Ascending aorta (tissue), 2 donors: ENCODE measurements around the gene OR2AG1. TPM values are rescaled to one million over a fixed set of nuclear protein-coding genes. Genes with fewer than 3 reads are reported as not detected.
"Not testable (repeated sequence)": the region's sequence is repeated elsewhere in the genome, so short reads cannot be mapped to it uniquely, and the experiment has no call there.

Experiments used
- DNase-seq, 2 donors: peaks; one replicate each; pipeline ENCODE4 v3.0.0-alpha.2; 2019; ENCODE audit warnings: low spot score in 2 of 2
- H3K27ac ChIP-seq, 2 donors: fragments of 200-600 bp; sonication (generic); one replicate each; pipeline ENCODE4 v1.5.1; 2016 to 2017; ENCODE audit warnings: mild to moderate bottlenecking in 1 of 2
- H3K27me3 ChIP-seq: fragments of 200-600 bp; sonication (generic); one replicate; pipeline ENCODE4 v1.5.1; 2017
- H3K36me3 ChIP-seq, 2 donors: fragments of 200-600 bp; sonication (generic); one replicate each; pipeline ENCODE4 v1.5.1; 2016
- H3K4me1 ChIP-seq, 2 donors: fragments of 200-600 bp; sonication (generic); one replicate each; pipeline ENCODE4 v1.5.1; 2016 to 2017; ENCODE audit warnings: mild to moderate bottlenecking in 1 of 2
- H3K4me3 ChIP-seq, 2 donors: fragments of 200-600 bp; sonication (generic); one replicate each; pipeline ENCODE4 v1.5.1; 2016 to 2017; ENCODE audit warnings: mild to moderate bottlenecking in 1 of 2
- H3K9me3 ChIP-seq, 2 donors: fragments of 200-600 bp; sonication (generic); one replicate each; pipeline ENCODE4 v1.5.1; 2016
- CTCF ChIP-seq, 3 experiments: fragments of 200-600 bp in 2 of 3; fragments of 450-650 bp in 1 of 3; sonication (generic) in 2 of 3; IDR thresholded peaks; one replicate each; pipeline ENCODE4 v1.5.1; 2016 to 2019; ENCODE audit warnings: antibody characterized with exemption in 3 of 3, mild to moderate bottlenecking in 1 of 3, moderate library complexity in 1 of 3
- intact Hi-C: fragments of 100-400 bp; cut with DNase I; formaldehyde crosslinking; loops from one replicate; pipeline ENCODE4 v1.15.1; 2023
- total RNA-seq: library from RNA; depleted of rRNA; stranded (reverse); fragments of >200 nt; gene quantifications from one replicate; pipeline ENCODE4 v1.1.0, GENCODE V29; 2016

The OR2AG1 gene
- total RNA-seq, 1 donor from 2014 or later, result not detected

DNA sequence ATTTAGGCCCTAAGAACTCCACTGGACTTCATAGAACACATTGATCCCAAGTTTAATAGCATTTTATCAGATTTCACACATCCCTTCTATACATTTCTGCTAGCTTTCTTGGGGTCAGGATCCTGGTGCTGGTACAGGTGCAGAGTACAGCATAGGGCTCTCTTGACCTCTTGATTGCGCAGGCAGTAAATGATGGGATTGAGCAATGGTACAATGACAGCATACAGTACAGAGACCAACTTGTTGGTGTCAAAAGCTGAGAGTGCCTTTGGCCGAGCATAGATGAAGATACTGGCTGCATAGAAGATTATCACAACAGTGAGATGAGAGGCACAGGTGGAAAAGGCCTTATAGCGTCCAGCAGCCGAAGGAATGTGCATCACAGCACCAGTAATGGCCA lies 11.8 kb downstream of the OR2AG1 start:
- Histone ChIP-seq H3K9me3 (no peaks in the 10 kb centered on the region), H3K4me1 (no peaks in the 10 kb centered on the region), H3K27ac (no peak overlapping the region), H3K4me3 (no peak overlapping the region), H3K36me3 (no peaks in the 10 kb centered on the region), H3K27me3 (no peaks in the 10 kb centered on the region)
- intact Hi-C loops, result no loop called here
- TF ChIP-seq CTCF (IDR thresholded peaks at IDR 0.05), result no peak
- DNase-seq, result no peak

DNA sequence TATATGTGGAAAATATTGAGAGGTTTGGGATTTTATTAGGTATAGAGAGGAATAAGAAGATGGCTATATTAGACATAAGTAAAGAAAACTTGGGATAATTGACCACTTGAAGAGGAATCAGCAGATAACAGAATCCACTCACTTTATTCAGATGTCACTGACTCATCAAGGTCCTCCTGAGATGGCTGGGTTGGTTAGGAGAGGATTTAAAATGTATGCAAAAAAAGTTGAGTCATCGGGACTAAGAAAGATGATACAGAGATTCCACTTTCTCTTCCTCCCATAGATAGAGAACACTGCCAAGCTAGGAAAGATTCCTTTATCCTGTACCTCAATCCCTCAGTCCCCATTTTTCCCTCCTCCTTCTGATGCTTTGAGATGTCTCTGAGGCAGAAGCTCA lies 16.6 kb downstream of the OR2AG1 start, which contains the start of gene OR6A2:
TSS of gene OR6A2 (minus strand) at position 288 of the 400 bp plus-strand sequence. CDS start 3,981 bp downstream, outside the sequence.
- H3K4me3 ChIP-seq, result no peak within 1 kb of the TSS
- no peaks in the 10 kb centered on the region for H3K27me3 ChIP-seq
- no peaks in the 10 kb centered on the region for H3K9me3 ChIP-seq
- no peak for DNase-seq
- H3K36me3 ChIP-seq, result no peaks in the 10 kb centered on the region
- intact Hi-C loops, result no loop called here
- H3K4me1 ChIP-seq, result no peaks in the 10 kb centered on the region
- no peak within 1 kb of the TSS for H3K27ac ChIP-seq
- TF ChIP-seq CTCF (IDR thresholded peaks at IDR 0.05), result no peak

- intact Hi-C loops, result not testable (repeated sequence)
Observed at GRCh38 chr11:6801075-6801474, 18.3 kb downstream of the OR2AG1 start.

DNA sequence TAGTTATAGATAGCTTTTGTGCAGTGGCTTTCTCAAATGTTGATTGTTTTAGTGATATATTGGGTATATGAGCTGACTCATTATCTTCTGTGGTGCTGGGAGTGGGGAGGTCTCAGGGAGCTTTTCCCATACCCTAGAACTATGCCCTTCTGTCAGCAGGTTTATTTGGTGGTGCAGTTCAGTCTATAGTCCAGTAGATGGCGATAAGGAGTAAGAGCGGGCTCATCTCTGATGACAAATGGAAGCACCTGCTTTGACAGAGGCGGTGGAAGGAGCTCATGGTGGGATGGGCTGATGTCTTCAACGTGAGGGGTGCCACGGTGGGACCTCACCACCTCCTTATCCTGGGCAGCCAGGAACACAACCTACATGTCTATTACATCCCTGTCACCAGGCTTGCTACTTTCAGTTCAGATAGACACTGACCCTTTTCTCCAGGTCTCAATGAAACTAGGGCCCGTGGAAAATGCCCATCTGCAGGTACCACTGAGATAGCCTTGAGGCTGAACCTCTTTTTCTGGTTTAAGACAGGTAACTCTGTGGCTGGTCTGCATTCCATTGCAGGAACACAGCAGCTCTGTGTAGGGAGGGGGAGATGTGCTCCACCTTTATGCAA lies 29.7 kb downstream of the OR2AG1 start:
- H3K4me1 ChIP-seq, result no peaks in the 10 kb centered on the region
- DNase-seq, result no peak
- TF ChIP-seq CTCF (IDR thresholded peaks at IDR 0.05), result peak; percentile 17 to 74 (median 71)
- H3K27ac ChIP-seq, result no peak overlapping the region
- no peak overlapping the region for H3K4me3 ChIP-seq
- intact Hi-C loops, result no loop called here
- H3K36me3 ChIP-seq, result no peaks in the 10 kb centered on the region
- no peaks in the 10 kb centered on the region for H3K9me3 ChIP-seq
- H3K27me3 ChIP-seq, result no peaks in the 10 kb centered on the region

More at GRCh38 chr11:6801075-6801474, 18.3 kb downstream of the OR2AG1 start:
- H3K9me3 ChIP-seq, DNase-seq, H3K27me3 ChIP-seq, H3K4me1 ChIP-seq, H3K4me3 ChIP-seq, H3K27ac ChIP-seq, H3K36me3 ChIP-seq: not testable (repeated sequence)

DNA sequence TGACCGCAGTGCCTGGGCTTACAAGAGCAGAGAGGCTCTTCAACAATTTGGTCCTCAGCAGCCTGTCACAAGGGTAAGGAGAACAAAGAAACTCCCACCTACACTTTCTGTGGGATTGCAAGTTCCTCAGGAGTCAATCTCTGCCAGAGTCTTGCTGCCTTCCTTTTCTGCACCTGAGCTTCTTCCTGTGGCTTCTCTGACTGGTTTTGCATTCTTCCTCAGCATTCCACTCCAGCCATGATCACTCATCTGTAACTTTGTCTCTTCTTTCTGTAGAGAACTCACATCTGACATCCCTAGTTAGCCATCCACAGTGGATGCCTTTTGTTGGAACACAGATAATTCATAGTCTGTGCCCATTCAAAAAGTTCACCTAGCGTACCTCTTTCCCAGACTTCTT lies 30.8 kb downstream of the OR2AG1 start:
- TF ChIP-seq CTCF (IDR thresholded peaks at IDR 0.05), result no peak
- Histone ChIP-seq H3K4me1 (no peaks in the 10 kb centered on the region), H3K4me3 (no peak overlapping the region), H3K27ac (no peak overlapping the region), H3K9me3 (no peaks in the 10 kb centered on the region), H3K27me3 (no peaks in the 10 kb centered on the region), H3K36me3 (no peaks in the 10 kb centered on the region)
- intact Hi-C loops, result no loop called here
- DNase-seq, result no peak

DNA sequence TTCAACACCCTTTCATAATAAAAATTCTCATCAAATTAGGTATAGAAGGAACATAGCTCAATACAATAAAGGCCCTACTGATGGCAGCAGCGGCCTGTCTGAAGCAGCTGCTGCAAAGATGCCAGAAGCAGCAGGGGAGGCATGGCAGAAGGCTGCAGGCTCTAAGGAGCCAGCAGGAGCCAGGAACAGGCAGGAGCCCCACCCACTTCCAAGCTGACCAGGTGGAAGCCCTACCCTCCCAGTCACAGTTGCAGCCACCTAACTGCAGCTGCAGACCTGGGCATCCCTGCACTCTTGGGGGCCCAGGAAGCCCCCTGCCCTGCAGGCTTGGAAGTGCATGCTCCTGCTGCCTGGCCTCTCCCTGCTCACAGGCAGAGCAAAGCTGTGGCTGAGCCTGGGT lies 34.9 kb downstream of the OR2AG1 start:
- no peak overlapping the region for H3K4me3 ChIP-seq
- no peak for DNase-seq
- no peak overlapping the region for H3K27ac ChIP-seq
- no peaks in the 10 kb centered on the region for H3K36me3 ChIP-seq
- H3K9me3 ChIP-seq, result no peaks in the 10 kb centered on the region
- H3K4me1 ChIP-seq, result no peaks in the 10 kb centered on the region
- intact Hi-C loops, result no loop called here
- no peak for TF ChIP-seq CTCF (IDR thresholded peaks at IDR 0.05)
- H3K27me3 ChIP-seq, result no peaks in the 10 kb centered on the region
